Cardiac muscle cell (in vitro differentiated cells and primary cell): ENCODE results near the gene CREB3. TPM values are rescaled to one million over a fixed set of nuclear protein-coding genes. Genes with fewer than 3 reads are reported as not detected.

Experiments
- DNase-seq, 2 donors: peaks; one replicate each; pipeline versions ENCODE4 v3.0.0 to v3.0.0-alpha.2; 2010 to 2017; ENCODE audit warnings: low read depth in 1 of 2, low spot score in 1 of 2
- H3K27ac ChIP-seq: fragments of 200-600 bp; sonication (generic); 2 replicates; pipeline ENCODE4 v1.5.1; 2016
- H3K27me3 ChIP-seq: fragments of 200-600 bp; sonication (generic); 2 replicates; pipeline ENCODE4 v1.6.0; 2016; ENCODE audit warnings: control low read depth
- H3K36me3 ChIP-seq: fragments of 200-600 bp; sonication (generic); 2 replicates; pipeline ENCODE4 v1.5.1; 2016; ENCODE audit warnings: control low read depth
- H3K4me1 ChIP-seq: fragments of 200-600 bp; sonication (generic); 2 replicates; pipeline ENCODE4 v1.8.1; 2017; ENCODE audit warnings: low read depth, mild to moderate bottlenecking, mixed run types
- H3K4me3 ChIP-seq: fragments of 200-600 bp; sonication (generic); 2 replicates; pipeline ENCODE4 v1.5.1; 2016; ENCODE audit warnings: mild to moderate bottlenecking
- H3K9me3 ChIP-seq: fragments of 200-600 bp; sonication (generic); 2 replicates; pipeline ENCODE4 v1.5.1; 2017; ENCODE audit warnings: low read depth, mild to moderate bottlenecking, control low read depth
- polyA plus RNA-seq: library from polyadenylated mRNA; unstranded; fragments of >200 nt; fragmentation: Nextera tagmentation; extraction: Ambion mirVana; gene quantifications from 2 replicates; pipeline ENCODE4 v1.2.1, GENCODE V29; 2016
- total RNA-seq: library from RNA; depleted of rRNA; stranded (reverse); fragments of >200 nt; gene quantifications from 2 replicates; pipeline ENCODE4 v1.2.3, GENCODE V29; 2016
- TF ChIP-seq, protein P1 (sequence below): IDR thresholded peaks from 2 replicates; pipeline ENCODE4 v1.5.1; 2012; ENCODE audit warnings: low read depth, mild to moderate bottlenecking, low read length

The CREB3 gene
- total and polyA plus RNA-seq, 2 experiments from 2014 or later: 45.7 to 84.2 TPM

DNA sequence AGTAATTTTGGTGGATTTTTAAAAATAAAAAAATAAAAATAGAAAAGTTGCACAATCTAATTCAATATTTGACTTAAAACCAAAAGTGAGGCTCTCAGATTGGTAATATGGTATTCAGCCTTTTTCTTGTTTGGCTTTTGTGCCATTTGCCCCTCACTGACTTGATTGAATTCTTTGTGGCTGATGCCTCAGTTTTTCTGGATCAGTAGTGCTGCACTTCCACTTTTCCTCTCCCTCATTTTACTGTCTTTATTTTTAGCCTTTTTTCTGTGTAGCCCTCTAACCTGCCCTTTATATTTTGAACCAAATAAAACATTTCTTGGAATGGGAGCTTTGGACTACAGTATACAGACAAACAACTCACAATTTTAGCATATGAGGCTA lies 25.4 kb downstream of the CREB3 start:
- DNase-seq: no peak
- TF ChIP-seq, protein P1, sequence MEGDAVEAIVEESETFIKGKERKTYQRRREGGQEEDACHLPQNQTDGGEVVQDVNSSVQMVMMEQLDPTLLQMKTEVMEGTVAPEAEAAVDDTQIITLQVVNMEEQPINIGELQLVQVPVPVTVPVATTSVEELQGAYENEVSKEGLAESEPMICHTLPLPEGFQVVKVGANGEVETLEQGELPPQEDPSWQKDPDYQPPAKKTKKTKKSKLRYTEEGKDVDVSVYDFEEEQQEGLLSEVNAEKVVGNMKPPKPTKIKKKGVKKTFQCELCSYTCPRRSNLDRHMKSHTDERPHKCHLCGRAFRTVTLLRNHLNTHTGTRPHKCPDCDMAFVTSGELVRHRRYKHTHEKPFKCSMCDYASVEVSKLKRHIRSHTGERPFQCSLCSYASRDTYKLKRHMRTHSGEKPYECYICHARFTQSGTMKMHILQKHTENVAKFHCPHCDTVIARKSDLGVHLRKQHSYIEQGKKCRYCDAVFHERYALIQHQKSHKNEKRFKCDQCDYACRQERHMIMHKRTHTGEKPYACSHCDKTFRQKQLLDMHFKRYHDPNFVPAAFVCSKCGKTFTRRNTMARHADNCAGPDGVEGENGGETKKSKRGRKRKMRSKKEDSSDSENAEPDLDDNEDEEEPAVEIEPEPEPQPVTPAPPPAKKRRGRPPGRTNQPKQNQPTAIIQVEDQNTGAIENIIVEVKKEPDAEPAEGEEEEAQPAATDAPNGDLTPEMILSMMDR: no peak
- Histone ChIP-seq H3K27ac (peak overlapping the region; percentile 89), H3K36me3 (peaks cover 5% of the 10 kb centered on the region), H3K4me3 (peak overlapping the region; percentile 72), H3K4me1 (peaks cover 6% of the 10 kb centered on the region), H3K9me3 (no peaks in the 10 kb centered on the region), H3K27me3 (no peaks in the 10 kb centered on the region)

DNA sequence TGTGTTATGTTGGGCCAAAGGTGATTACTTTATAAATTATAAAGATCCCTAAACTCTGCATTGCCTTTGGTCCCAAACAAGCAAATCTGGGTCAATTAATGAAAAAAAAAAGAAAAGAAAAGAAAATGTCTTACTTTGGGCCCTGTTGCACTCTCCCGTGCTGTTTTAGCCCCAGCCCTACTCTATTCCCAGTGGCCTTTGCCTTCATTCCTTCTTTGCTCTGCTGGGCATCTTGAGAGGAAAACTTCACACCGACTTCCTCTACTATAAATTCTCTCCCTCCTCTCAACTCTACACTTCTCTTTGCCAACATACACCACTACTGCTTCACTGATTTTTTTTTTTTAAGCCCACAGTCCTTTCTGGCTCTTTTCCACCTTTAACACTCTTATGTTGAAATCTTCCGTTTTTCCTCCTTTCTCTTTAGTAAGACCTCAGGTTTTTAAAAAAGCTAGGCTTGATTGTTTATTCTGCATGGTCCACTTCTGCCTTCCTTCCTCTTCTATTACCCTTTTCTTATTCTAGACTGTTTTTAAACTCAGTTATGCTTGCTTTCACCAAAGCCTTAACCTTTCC lies 26.1 kb downstream of the CREB3 start:
- H3K4me3 ChIP-seq: no peak overlapping the region
- H3K27me3 ChIP-seq: no peaks in the 10 kb centered on the region
- H3K9me3 ChIP-seq: no peaks in the 10 kb centered on the region
- H3K4me1 ChIP-seq: peaks cover 6% of the 10 kb centered on the region
- TF ChIP-seq, protein P1: no peak
- peak in 1 of 2 donors; percentile 80 for DNase-seq
- H3K27ac ChIP-seq: peak overlapping the region; percentile 89
- peaks cover 5% of the 10 kb centered on the region for H3K36me3 ChIP-seq

DNA sequence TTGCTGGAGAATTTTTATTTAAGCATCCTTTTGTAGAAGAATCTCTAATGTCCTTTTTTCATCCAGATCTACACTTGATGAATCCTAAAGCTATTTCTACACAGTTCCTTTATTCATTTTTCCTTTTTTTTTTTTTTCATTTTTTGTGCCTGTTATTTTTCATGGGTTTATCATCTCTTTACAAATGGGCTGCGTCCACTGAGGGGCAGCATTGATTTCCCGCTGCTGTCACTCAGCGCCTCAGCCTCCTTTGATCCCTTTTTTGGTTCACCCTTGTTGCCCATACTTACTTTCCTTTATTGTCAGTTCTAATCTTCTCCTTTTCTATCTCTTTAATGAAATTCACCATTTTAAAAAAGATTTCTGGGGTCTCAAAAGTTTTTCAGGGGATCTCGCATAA lies 27.3 kb downstream of the CREB3 start:
- TF ChIP-seq, protein P1: no peak
- DNase-seq: no peak
- no peaks in the 10 kb centered on the region for H3K9me3 ChIP-seq
- peaks cover 6% of the 10 kb centered on the region for H3K4me1 ChIP-seq
- no peak overlapping the region for H3K27ac ChIP-seq
- H3K4me3 ChIP-seq: no peak overlapping the region
- no peaks in the 10 kb centered on the region for H3K27me3 ChIP-seq
- no peaks in the 10 kb centered on the region for H3K36me3 ChIP-seq

DNA sequence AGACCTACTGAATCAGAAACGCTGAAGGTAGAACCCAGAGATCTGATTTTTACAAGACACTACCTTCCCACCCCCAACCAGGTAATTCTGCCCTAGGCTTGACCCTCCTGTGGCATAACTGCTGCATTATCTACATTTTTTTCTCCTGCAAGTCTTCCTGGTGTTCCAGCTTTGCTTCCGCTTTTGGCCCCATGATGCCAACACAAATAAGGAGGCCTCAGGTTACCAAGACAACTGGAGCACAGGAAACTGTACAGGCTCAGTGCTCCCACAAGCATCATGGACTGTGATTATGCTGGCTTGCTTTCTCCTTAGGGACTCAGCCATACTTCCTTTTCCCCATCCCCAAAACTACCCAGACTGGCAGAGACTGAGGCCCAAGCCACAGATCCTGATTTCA lies 28.2 kb downstream of the CREB3 start:
- H3K27ac ChIP-seq: no peak overlapping the region
- DNase-seq: peak in 1 of 2 donors; percentile 83

DNA sequence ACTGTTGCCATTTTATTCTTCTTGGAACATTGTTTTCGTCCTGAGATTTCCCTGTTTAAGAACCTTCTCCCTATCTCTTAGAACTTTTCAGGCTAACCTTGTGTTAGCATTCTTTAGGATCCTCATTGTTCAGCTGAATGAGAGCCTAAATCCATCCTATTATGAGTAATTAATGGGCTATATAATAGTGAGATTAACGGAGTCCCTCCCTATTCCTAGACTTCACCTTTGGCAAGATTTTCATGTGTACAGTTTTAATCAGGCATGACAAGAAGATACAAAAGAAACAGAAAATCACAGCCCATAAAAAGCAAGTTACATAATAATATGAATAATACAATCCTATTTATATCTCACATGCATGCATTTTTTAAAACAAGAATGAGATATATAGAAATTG lies 30.7 kb downstream of the CREB3 start:
- no peaks in the 10 kb centered on the region for H3K9me3 ChIP-seq
- DNase-seq: no peak
- no peaks in the 10 kb centered on the region for H3K27me3 ChIP-seq
- H3K27ac ChIP-seq: no peak overlapping the region
- peaks cover 1% of the 10 kb centered on the region for H3K4me1 ChIP-seq
- TF ChIP-seq, protein P1: no peak
- H3K36me3 ChIP-seq: no peaks in the 10 kb centered on the region
- no peak overlapping the region for H3K4me3 ChIP-seq

More for the DNA sequence above, 28.2 kb downstream of the CREB3 start:
- TF ChIP-seq, protein P1: no peak
- no peak overlapping the region for H3K4me3 ChIP-seq
- peaks cover 6% of the 10 kb centered on the region for H3K4me1 ChIP-seq
- H3K27me3 ChIP-seq: no peaks in the 10 kb centered on the region
- no peaks in the 10 kb centered on the region for H3K9me3 ChIP-seq
- no peaks in the 10 kb centered on the region for H3K36me3 ChIP-seq
